Ovary (tissue), 9 donors: Measurements from ENCODE around the gene RPTOR. TPM values are rescaled to one million over a fixed set of nuclear protein-coding genes. Genes with fewer than 3 reads are reported as not detected.

Source experiments
- DNase-seq, 5 donors: peaks; one replicate each; pipeline ENCODE4 v3.0.0-alpha.2; 2019 to 2020
- H3K27ac ChIP-seq, 2 donors: fragments of 200-600 bp; one replicate each; pipeline versions ENCODE4 v1.5.1 to v1.8.0; 2019 to 2022
- H3K27me3 ChIP-seq: fragments of 200-600 bp; one replicate; pipeline ENCODE4 v1.8.0; 2022
- H3K36me3 ChIP-seq: fragments of 200-600 bp; sonication (generic); one replicate; pipeline ENCODE4 v1.5.1; 2019
- H3K4me1 ChIP-seq: one replicate; pipeline ENCODE4 v1.8.1; 2013; ENCODE audit warnings: mild to moderate bottlenecking, moderate library complexity; ENCODE audit not compliant: insufficient read depth
- H3K4me3 ChIP-seq: fragments of 200-600 bp; sonication (generic); one replicate; pipeline ENCODE4 v1.5.1; 2017
- H3K9me3 ChIP-seq, 2 donors: fragments of 200-600 bp in 1 of 2; sonication (generic) in 1 of 2; one replicate each; pipeline versions ENCODE4 v1.5.1 to v1.8.1; 2013 to 2019; ENCODE audit warnings: mild to moderate bottlenecking in 1 of 2, moderate library complexity in 1 of 2
- EP300 ChIP-seq: sonication (generic); formaldehyde crosslinking; IDR thresholded peaks from one replicate; pipeline ENCODE4 v1.6.1; 2017; ENCODE audit warnings: antibody characterized with exemption
- POLR2A ChIP-seq: fragments of 450-650 bp; IDR thresholded peaks from one replicate; pipeline ENCODE4 v1.6.1; 2017; ENCODE audit warnings: antibody characterized with exemption, mild to moderate bottlenecking, moderate library complexity
- WGBS, 3 donors: extraction: QIAGEN DNeasy Blood & Tissue Kit in 1 of 3; methylation state at CpG; one replicate each; pipeline versions ENCODE4 v1.1.5 to v1.1.7; 2013 to 2017; 5-methylcytosine and 5-hydroxymethylcytosine counted together
- intact Hi-C, 4 donors: fragments of 100-400 bp; cut with DNase I; formaldehyde crosslinking; loops; one replicate each; pipeline versions ENCODE4 v1.11.0 to v1.15.1; 2022 to 2023
- polyA plus RNA-seq, 2 donors: library from polyadenylated mRNA; stranded (reverse); fragments of 200-250 nt in 1 of 2; fragments of 350-450 nt in 1 of 2; fragmentation: Illumina TruSeq in 1 of 2; extraction: RNeasy Lipid Tissue Mini Kit (QIAGEN cat#74804) in 1 of 2; gene quantifications; one replicate each; pipeline ENCODE4 v1.2.3, GENCODE V29; 2013 to 2014
- total RNA-seq, 7 donors: library from RNA; depleted of rRNA in 2 of 7; stranded (reverse); fragments of >200 nt in 2 of 7; fragmentation: NEBNext Ultra II Directional in 3 of 7; extraction: Animal tissue kit (Norgen Biotek cat#: 25700) in 3 of 7; gene quantifications; one replicate each; pipeline versions ENCODE4 v1.1.0 to v1.2.4, GENCODE V29; 2016 to 2023
- TF ChIP-seq, protein P1 (sequence below), 3 donors: fragments of 450-650 bp in 2 of 3; fragments of 200-600 bp in 1 of 3; IDR thresholded peaks; one replicate each; pipeline versions ENCODE4 v1.5.1 to v1.8.0; 2016 to 2022; ENCODE audit warnings: antibody characterized with exemption in 3 of 3, mild to moderate bottlenecking in 1 of 3
- donor health status: DM: no; HTN: no; CAD: no; lungs with moderate emphysema.
- donor health status: DM: no; HTN: no; CAD: no.
- donor health status: Bipolar disorder and iron deficiency.
- donor health status: DM: yes; HTN: yes; CAD: no.
- donor health status: DM: no; HTN: no; CAD: no.
- donor health status: DM: yes; HTN: yes; CAD: no.

RPTOR gene
- total and polyA plus RNA-seq, 9 donors, result 11.1 to 41.9 (median 27.9) TPM

- Histone ChIP-seq H3K4me1 (peaks cover 25% of the 10 kb centered on the region), H3K27me3 (no peaks in the 10 kb centered on the region), H3K4me3 (no peak overlapping the region), H3K27ac (peak overlapping the region; percentile 47 to 67), H3K36me3 (no peaks in the 10 kb centered on the region), H3K9me3 (no peaks in the 10 kb centered on the region)
- TF ChIP-seq POLR2A, result no peak
- no peak for TF ChIP-seq EP300
- TF ChIP-seq, protein P1, sequence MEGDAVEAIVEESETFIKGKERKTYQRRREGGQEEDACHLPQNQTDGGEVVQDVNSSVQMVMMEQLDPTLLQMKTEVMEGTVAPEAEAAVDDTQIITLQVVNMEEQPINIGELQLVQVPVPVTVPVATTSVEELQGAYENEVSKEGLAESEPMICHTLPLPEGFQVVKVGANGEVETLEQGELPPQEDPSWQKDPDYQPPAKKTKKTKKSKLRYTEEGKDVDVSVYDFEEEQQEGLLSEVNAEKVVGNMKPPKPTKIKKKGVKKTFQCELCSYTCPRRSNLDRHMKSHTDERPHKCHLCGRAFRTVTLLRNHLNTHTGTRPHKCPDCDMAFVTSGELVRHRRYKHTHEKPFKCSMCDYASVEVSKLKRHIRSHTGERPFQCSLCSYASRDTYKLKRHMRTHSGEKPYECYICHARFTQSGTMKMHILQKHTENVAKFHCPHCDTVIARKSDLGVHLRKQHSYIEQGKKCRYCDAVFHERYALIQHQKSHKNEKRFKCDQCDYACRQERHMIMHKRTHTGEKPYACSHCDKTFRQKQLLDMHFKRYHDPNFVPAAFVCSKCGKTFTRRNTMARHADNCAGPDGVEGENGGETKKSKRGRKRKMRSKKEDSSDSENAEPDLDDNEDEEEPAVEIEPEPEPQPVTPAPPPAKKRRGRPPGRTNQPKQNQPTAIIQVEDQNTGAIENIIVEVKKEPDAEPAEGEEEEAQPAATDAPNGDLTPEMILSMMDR (IDR thresholded peaks at IDR 0.05), result no peak
- intact Hi-C loops, result no loop called here
- peak; percentile 40 to 78 (median 60) for DNase-seq
- WGBS, 3 donors, result 26 to 32% (median 29%) methylated on average over 33 of the region's 33 CpGs
Observed at GRCh38 chr17:80919331-80920311, 375.0 kb downstream of the RPTOR start.

DNA sequence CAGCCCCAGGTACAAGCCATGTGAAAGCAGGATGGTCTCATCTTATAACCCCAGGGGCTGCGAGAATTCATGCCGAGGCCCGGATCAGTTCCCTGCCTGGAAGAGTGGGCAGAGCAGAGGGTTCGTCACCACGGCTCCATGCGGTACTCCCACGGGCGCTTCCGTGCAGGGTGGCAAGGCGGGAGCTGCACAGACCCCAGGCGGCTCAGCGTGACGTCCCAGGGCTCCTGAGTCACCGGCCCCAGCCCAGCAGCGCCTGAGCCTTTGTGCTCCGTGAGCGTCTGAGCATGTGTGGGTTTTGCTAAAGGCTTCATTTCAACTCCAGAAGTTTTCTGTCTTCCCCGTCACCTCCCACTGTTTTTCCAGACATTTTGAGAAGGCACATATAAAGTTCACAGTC is 375.8 kb downstream of the RPTOR start:
- no peaks in the 10 kb centered on the region for H3K36me3 ChIP-seq
- intact Hi-C loops, result no loop called here
- no peaks in the 10 kb centered on the region for H3K27me3 ChIP-seq
- peak overlapping the region; percentile 47 to 67 for H3K27ac ChIP-seq
- H3K4me3 ChIP-seq, result no peak overlapping the region
- peaks cover 25% of the 10 kb centered on the region for H3K4me1 ChIP-seq
- TF ChIP-seq POLR2A, result no peak
- no peak for TF ChIP-seq EP300
- WGBS, 3 donors, result 20 to 26% (median 22%) methylated on average over 17 to 18 of the region's 18 CpGs
- peak; percentile 53 to 77 (median 66) for DNase-seq
- H3K9me3 ChIP-seq, result no peaks in the 10 kb centered on the region

GRCh38 chr17:80921159-80921558 is 376.5 kb downstream of the RPTOR start:
- intact Hi-C loops, result no loop called here
- H3K4me1 ChIP-seq, result peaks cover 25% of the 10 kb centered on the region
- TF ChIP-seq EP300 (no peak), POLR2A (no peak)
- TF ChIP-seq, protein P1 (IDR thresholded peaks at IDR 0.05), result no peak
- no peaks in the 10 kb centered on the region for H3K27me3 ChIP-seq
- H3K9me3 ChIP-seq, result no peaks in the 10 kb centered on the region
- peak in 1 of 5 donors; percentile 59 for DNase-seq
- H3K27ac ChIP-seq, result peak overlapping the region; percentile 37 to 67
- WGBS, 3 donors, result 26 to 43% (median 42%) methylated on average over 21 to 22 of the region's 22 CpGs
- H3K36me3 ChIP-seq, result no peaks in the 10 kb centered on the region
- no peak overlapping the region for H3K4me3 ChIP-seq

GRCh38 chr17:80921741-80922579 is 377.3 kb downstream of the RPTOR start:
- H3K27ac ChIP-seq, result peak overlapping the region; percentile 37 to 67
- TF ChIP-seq EP300, result no peak
- TF ChIP-seq POLR2A, result no peak
- TF ChIP-seq, protein P1 (IDR thresholded peaks at IDR 0.05), result no peak
- peaks cover 25% of the 10 kb centered on the region for H3K4me1 ChIP-seq
- peak in 1 of 5 donors; percentile 34 for DNase-seq
- 91 to 92% (median 92%) methylated on average over 28 of the region's 28 CpGs for WGBS, 3 donors
- no peaks in the 10 kb centered on the region for H3K36me3 ChIP-seq
- intact Hi-C loops, result no loop called here
- H3K9me3 ChIP-seq, result no peaks in the 10 kb centered on the region
- no peak overlapping the region for H3K4me3 ChIP-seq
- H3K27me3 ChIP-seq, result no peaks in the 10 kb centered on the region
